Activated CD4-positive, alpha-beta T cell treated with anti-CD3 and anti-CD28 coated beads, Interleukin-2, amount 50 U/mL, for 16 hours (primary cell): ENCODE data around the gene RFNG.

Experiments
- DNase-seq: peaks from one replicate; pipeline ENCODE4 v3.0.0-alpha.2; 2020

Gene RFNG

GRCh38 chr17:81998691-81999438 lies 52.7 kb downstream of the RFNG start:
- no peak for DNase-seq

- no peak for DNase-seq
These were observed 53.4 kb downstream of the RFNG start for GRCh38 chr17:81998212-81998611.
